NCI-H1048 (cell line): ENCODE data around the gene TMOD2.
A peak's percentile ranks its signal among the peaks of the same experiment; 100 is the strongest.

Source experiments
- DNase-seq: peaks from one replicate; lab custom pipeline; 2025; lab: John Stamatoyannopoulos, UW

Gene TMOD2

DNA sequence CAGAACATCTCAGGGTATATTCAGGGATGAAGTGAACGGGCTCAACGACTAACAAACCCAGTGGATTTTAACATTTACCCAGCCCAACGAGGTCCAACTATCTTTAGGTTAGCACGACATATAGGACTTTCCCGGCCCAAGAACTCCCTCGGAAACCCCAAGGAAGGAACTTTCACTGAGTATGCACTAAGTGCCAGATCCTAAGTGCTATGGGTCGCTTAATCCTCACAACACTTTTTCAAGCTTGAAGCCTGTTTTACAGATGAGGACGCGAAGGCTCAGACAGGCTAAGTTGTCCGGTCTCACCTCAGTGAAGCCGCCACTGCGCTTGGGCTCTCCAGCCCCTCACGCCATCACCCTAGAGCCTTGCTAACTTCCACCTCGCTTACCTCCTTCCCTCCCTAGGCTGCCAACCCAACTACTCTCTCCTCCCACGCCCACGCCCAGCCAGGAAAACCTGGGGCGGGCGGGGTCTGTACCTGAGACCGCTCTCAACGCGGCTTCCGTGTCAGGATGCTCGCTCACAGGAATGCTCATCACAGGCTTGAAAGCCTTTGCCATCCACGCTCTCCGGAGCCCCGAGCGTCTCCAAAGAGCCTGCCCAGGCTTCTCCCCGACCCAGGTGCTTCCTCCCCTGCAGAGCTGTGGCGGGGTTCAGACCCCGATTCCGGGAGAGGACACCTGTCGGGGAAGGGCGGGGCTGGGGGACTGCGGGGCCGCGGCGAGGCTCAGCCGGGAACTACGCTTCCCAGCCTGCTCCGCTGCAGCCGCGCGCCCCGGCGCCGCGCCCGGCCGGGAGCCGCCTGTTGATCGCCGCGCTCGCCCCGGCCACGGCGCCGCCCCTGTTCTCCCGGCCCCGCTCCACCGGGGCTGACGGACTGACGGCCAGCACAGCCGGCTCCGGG is at the start of gene TMOD2:
TSS of gene TMOD2 (plus strand) at position 806 of the 905 bp plus-strand sequence. CDS start 14,845 bp downstream, outside the sequence.
- peak; percentile 65 for DNase-seq

DNA sequence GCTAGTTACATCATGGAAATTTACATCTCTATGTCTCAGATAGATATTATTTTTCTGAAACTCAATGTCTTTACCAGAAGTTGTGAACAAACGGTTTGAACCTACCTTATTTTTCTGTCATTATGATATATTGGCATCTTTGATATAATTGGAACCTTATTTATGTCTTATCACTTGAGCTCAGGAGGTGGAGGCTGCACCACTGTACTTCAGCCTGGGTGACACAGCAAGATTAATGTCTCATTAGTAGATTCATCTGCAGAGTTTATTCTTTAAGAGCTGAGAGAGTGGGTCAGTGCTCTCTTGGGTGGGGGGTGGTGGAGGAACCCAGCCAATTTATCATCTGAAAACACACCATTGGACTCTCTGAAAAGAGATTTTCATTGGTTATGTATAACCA is 48.7 kb upstream of the TMOD2 start:
- no peak for DNase-seq

DNA sequence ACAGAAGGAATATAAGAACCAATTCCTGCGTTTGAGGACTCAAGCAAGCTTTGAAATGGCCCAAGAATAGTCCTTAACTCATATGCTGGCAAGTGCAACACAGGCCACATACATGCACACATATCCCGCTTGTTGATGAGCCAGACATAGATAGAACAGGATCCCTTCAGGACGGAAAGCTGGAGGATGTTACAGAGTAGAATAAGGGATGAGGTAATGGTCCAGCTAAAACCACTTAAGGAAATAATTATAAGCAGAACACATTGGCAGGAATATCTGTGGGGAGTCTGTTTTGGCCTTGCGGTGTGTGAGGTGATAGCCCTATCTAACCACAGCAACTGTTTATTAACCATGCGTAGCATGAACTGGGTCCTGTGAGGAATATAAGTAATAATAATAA is 45.1 kb upstream of the TMOD2 start:
- no peak for DNase-seq

DNA sequence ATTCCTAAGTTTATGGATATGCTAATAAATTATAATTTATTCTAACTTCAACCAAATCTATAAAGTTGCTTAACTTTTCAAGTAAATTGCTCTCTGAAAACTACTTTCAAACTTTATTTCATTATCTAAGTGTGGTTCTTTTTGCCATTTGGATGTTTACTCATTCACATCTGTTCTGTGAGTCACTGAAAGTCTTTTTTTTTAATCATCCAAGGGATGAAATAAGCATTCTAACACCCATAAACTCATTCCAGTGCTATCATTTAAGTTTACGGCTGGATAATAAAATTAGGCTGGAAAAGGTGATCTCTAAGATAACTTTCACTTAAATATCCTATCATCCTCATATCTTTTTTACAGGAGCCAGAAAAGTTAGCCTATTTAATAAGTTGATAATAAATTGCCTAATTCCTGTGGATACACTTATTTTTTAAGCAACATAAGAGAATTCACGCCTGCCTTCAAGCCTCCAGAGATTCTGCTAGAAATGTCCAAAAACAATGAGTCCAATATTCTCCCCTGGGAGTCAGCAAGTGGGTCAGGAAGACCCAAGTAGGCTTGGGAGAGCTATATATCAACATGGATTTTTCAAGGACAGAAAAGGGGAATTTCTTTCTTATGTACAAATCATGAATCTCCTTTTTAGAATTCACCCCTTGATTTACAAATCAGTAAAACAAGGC is 44.3 kb upstream of the TMOD2 start:
- no peak for DNase-seq

DNA sequence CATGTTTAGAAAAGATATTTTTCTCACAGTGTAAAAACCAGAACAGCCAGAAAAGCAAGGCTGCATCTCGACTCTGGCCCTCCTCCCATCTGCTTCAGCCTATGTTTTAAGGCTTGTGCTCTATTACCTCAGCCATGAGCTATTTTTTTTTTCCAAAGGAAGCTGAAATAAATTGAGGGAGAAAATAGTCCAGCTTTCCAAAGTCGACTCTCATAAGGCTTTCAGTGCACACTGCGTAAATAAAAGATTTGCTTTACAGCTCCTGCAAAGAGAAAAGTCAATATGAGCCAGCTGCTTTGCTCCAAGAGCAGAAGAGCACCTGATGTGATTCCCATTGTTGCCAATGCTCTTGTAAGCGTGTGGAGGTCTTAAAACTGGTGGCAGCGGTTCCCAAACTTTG is 43.4 kb upstream of the TMOD2 start:
- DNase-seq = no peak

DNA sequence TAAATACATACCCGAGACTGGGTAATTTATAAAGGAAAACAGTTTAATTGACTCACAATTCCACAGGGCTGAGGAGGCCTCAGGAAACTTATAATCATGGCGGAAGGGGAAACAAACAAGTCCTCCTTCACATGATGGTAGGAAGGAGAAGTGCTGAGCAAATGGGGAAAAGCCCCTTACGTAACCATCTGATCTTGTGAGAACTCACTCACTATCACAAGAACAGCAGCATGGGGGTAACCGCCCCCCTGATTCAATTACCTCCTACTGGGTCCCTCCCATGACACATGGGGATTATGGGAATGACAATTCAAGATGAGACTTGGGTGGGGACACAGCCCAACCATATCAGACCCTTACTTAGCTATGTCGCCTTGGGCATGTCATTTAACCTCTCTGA is 42.4 kb upstream of the TMOD2 start:
- DNase-seq = no peak

DNA sequence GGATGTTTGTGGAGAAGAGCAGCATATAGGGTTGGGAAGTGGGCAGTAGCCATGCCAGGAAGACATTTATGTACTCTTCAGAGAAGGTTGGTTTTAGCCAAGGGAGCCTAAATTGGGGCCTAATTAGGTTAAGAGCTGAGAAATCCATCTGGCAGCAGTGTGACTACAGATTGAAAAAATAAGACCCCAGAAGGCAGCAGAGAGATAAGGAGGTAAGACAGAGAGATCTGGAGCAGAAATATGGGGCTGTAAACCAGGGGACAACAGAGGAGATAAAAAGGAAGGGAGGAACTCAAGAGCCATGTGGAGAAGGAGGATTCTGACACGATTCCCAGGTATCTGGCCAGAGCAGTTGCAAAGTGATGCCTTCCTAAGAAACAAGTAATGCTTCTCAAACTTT is 37.2 kb upstream of the TMOD2 start:
- DNase-seq = no peak

DNA sequence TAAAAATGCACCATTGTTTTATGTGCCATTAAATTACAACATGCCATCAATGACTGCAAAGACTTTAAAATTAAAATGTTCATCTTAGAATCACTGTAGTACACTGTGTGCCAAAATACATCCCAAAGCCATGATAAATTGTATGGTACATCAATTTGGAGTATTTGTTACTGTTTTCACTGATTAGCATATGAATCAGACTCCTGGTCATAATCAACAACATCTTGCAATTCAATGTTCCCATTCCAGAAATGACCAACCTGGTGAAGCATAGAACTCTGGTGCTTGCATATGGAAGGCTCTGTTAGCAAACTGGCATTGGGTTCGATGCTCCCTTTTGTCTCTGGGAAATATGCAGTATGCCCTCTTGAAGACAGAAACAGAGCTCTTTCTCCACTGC is 36.5 kb upstream of the TMOD2 start:
- DNase-seq = no peak

DNA sequence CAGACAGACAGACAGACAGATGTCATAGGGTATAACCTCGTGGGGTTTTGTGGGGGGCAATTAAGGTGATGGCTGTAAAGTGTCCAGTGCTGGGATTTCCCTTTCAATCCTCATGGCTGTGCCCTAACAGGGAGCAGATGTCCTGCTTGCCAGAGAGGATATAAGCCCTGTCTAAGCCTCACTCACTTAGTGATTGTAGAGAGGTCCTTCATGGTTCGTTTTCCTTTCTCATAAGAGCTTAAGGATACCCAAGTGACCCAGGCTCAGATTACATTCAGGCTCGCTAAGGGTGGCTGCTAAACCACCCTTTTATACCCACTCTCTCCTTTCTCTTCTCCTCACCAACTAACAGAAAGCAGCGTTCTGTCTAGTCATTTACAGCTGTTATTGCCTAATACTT is 33.2 kb upstream of the TMOD2 start:
- no peak for DNase-seq

DNA sequence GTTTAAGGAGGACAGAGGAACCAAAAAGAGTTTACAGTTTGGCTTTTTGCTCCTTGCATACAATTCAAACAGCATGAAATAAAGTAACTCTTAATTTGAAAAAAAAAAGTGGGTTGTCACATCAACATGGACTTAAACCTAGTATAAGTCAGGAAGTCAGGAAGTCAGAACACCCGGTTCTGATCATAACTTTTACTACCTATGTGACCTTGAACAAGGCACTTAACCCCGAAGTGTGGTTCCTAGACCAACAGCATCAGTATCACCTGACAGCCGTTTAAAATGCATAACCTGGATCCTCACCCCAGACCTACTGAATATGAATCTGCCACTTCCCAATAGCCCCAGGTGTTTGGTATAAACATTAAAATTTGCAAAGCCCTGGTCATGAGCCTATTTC is 32.7 kb upstream of the TMOD2 start:
- no peak for DNase-seq

DNA sequence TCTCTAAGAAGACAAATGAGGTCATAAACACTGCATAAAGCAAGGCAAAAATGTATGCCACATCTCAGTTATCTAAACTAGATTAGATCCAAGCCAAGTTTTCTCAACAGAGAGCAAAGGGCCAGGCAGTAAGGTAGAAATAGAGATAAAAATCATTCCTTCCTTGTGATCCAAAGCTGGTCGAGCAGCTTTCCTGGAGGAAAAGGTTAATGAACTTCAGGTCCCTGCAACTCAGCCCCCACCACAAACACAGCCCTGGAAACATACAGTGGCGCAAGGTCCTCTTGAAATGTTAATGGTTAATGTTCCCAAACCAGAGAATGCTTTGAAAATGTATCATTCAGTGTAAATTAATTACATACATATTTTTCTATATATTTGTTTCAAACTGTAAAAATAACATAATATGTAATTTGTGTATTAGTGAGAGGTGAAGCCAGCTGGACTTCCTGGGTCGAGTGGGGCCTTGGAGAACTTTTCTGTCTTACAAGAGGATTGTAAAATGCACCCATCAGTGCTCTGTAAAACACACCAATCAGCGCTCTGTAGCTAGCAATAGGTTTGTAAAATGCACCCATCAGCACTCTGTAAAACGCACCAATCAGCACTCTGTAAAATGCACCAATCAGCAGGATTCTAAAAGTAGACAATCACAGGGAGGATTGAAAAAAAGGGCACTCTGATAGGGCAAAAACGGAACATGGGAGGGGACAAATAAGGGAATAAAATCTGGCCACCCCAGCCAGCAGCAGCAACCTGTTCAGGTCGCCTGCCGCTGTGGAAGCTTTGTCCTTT is 31.0 kb upstream of the TMOD2 start:
- no peak for DNase-seq

DNA sequence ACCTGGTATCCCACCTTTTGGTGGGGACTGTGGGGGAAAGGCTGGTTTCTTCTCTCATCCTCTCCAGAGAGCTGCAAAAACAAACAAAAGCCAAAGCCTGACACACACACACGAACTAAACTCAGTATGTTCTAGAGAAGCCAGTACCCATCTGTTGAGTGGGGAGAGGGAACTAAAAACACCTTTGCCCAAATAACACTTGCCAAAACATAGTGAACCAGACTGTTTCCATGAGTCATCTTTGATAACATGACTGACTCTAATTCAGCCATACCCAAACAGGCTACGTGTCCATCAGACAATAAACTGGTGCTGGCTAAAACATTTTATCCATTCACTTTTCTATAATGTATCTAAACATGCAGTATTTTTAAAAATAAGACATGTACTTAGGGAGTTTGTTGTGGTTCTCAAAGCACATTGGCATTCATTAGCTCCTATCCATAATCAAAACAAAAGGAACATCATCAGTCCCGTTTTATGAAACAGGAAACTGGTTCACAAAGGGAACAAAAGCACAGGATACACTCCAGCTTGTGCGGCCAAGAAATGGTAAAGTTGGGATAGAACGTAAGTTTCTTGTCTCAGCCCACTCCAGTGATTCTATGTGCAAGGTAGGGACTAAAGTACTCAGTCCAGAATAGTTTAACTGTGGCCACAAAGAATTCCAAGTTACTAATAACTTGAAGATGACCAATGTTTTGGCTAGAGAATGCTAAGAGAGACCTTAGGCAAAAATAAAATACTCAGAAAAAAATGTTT is 30.0 kb upstream of the TMOD2 start:
- DNase-seq = no peak

DNA sequence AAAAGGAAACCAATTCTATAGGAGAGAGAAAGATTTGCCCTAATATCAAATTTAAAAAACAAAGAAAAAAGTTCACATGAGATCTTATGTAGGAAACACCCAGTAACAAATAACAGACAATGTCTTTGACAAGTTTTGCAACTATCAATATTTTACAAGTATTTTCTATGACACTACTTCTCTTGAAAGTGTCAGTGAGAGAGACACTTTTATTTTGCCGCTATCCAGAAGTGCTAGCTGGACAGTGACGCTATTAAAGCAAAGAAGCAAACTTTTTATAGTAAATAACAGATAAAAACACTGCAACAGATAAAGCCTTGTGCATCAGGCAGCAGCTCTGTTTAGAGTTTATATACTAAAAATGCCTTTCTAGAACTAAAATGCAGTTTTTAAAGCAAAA is 27.2 kb upstream of the TMOD2 start:
- DNase-seq = no peak

DNA sequence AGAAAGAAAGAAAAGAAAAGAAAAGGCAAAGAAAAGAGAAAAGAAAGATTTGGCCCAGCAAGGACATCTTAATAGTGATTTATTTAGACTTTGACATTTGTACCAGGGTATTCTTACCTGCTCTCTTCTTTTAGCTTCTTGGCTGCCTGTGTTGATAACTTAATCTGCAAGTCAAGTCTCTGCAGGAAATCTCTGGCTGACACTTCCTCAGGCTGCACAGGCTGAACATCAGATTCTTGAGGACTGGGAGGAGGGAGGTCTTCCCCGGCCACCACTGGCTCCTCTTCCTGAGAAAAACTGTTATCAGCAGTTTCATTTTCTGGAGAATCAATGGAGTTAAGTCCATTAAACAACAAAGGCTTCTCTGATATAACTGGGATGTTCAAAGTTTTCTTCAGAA is 26.7 kb upstream of the TMOD2 start:
- DNase-seq = no peak

DNA sequence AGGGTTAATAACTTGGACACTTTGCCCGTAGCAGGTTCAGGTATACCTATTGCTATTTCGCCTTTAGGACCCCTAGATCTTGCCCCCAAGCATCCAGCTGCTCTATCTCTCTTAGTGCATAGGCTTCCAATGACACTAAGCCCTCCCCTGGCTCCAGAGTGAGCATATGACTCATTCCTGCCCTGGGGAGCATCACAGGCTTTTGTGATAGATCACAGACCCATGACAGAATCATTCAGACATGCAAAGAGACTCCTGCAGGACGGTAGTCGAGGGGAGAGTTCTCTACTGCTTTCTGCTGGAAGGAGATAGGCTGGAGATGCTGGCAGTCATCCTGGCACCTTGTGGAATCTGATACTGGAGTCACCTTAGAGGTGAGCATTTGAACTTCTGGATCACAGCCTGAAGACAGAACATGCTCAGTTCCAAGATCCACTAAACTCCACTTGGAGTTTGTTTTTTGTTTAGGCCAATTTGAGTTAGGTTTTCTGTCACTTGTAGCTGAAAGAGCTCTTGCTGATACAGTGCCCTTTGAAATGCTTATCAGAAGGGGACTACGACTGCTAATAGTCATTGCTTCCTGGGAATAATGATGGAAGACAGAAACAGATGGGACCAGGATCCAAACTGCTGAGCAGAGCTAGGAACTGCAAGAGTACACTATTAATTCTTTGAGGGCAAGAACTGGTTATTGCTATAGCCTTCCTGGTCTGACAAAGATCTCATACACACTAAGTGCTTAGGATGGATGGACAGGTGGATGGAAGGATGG is 24.9 kb upstream of the TMOD2 start:
- DNase-seq = no peak

DNA sequence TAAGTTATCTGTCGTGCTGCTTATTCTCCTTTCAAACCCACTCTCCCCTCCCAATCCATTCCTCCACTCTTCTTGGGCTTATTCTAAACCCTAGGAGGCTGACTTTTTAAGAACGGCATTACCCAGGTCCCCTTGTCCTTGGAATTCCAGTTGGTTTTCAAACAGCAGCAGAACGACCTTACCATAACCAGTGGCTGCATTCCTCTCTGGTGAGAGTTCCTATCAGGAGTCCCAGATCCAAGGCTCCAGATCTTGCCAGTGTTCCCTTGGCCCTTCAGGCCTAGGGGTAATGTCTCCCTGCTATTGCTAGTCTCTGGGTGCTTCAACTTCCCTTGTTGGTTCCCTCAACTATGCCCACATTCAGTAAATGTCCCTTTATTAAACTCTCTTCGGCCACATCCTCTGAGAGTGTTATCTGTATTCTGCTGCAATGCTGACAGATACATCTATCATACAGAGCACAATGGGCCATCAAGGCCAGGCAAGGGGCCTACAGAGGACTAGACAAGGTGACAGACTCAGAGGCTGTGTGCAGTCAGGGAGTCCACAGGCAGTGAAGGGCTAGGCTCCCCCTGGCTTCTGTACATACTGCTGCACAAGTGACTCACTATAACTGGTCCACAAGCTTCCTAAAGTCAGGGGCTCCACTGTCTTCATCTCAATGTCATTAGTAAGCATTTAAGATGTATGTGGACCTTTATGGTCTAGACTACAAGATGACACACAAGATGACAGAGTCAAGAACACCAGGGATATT is 24.1 kb upstream of the TMOD2 start:
- DNase-seq = no peak

DNA sequence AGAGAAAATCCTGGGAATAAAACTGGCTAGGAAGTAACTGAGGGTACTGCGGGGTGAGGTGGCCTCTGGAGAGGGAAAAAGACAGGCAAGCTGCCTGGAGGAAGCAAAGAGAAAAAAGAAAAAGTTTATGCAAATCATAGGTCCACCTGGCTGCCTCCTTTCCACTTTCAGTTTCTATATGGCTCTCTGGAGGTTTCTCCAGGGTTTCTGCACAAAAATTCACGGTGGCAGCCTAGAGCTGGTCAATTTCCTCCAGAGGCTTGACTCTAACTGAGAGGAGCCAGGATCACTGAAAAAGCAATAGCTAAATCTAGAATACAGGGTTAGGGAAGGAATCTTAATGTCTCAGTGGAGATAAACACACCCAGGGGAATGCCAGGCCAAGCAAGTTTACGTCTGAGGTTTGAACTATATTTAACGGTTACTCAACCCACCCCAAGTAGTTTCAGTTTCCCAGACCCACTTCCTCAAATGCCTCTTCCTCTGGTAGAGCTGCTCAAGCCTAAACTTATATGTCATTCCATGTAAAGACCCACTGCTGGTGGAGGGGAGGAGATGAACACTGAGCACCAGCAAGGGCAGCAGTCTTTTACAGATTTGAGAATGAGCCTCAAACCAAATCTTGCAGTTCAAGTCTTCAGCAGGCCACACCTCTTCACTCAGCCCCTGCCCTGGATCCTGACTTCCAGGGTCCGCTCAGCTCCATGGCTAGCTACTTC is 19.7 kb upstream of the TMOD2 start:
- DNase-seq = no peak

DNA sequence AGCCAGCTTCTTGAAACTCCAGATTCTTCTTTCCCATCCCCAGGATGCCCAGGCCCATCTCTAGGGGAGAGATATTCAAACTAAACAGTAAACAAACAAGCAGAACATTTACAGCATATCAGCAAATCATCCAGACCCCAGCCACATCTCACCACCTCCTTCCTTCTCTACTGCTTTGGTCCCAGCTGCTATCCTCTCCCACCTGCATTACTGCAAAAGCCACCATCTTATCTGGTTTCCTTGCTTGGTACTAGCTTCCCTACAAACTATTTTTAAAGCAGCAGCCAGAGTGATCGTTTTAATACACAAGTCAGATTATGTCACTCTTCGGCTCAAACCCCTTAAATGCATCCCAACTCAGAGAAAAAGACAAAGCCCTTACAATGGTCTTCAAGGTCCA is 18.8 kb upstream of the TMOD2 start:
- DNase-seq = no peak

DNA sequence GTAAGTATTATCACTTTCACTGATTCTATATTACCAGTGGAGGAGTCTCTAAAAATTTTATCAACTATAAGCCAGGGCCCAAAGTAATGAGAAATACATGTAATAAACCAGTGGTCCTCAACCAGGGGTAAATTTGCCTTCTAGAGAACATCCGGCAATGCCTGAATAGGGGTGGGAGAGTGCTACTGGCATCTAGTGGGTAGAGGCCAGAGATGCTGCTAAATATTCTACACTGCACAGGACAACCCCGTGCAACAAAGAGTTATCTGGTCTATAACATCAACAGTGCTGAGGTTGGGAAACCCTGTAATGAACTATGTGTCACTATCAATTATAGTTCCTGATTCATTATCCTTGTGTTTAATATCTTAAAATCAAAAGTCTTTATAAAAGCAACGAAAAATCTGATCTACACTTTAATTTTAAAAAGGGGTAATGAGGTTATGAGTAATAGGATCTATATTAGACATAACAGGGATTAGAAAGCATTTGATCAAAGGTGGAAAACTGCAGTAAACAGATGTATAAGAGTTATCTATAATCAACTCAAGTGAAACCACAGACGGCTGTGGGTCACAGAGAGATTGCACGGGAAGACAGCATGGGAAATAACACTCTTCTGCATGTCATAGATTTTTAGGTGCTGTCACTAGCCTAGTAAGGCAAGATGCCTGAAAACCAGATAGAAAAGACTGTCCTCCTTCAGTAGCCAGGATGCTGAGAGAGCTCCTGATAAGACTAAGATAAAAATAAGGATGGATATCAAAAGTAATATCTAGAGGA is 16.0 kb upstream of the TMOD2 start:
- DNase-seq = no peak
